ENCODE results near the gene POLR2L.

Gene POLR2L

GRCh38 chr11:842370-843002, at the start of gene POLR2L, which contains the start of gene TSPAN4:
POLR2L (minus strand) TSS chr11:842529; CDS start chr11:842508, 21 bp downstream.
TSPAN4 (plus strand) TSS chr11:842852; CDS start chr11:850305, 7,453 bp downstream.
- peak; percentile 82 to 83 for DNase-seq (ENCODE audit: low read depth in 2 of 2)

DNA sequence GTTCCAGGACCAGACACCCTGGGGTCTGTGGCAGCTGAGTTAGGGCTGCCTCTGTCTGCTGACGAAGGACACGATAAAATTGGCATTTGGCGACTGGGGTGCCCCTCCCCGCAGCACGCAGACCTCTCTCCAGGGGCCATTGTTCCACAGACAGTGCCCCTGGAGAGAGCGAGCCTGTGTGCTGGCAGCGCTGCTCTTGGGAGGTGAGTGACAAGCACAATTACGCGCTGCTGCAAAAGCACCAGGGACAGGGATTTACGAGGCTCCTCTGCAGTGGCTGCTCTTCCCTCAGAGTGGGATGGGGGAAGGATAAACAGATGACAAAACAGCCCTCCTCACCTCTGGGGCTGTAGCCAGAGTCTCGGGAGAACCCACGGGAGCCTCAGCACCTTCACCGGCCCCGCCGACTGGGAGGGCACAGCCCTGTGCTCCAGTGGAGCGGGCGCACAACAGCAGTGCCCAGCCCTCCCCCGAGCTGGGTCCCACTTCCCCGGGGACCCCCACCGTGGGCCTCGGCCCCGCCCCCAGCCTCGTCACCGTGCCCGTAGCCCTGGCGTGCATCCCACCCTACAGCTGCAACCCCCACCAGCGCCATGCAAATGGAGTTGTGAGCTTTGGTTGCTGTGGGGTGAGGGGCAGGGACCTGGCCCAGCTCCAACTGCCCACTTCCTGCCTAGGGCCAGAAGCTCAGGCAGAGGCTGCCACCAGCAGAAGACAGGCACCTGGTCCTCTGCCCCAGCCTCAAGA, 48.6 kb upstream of the POLR2L start:
- no peak for DNase-seq (ENCODE audit: low read depth in 2 of 2)

DNA sequence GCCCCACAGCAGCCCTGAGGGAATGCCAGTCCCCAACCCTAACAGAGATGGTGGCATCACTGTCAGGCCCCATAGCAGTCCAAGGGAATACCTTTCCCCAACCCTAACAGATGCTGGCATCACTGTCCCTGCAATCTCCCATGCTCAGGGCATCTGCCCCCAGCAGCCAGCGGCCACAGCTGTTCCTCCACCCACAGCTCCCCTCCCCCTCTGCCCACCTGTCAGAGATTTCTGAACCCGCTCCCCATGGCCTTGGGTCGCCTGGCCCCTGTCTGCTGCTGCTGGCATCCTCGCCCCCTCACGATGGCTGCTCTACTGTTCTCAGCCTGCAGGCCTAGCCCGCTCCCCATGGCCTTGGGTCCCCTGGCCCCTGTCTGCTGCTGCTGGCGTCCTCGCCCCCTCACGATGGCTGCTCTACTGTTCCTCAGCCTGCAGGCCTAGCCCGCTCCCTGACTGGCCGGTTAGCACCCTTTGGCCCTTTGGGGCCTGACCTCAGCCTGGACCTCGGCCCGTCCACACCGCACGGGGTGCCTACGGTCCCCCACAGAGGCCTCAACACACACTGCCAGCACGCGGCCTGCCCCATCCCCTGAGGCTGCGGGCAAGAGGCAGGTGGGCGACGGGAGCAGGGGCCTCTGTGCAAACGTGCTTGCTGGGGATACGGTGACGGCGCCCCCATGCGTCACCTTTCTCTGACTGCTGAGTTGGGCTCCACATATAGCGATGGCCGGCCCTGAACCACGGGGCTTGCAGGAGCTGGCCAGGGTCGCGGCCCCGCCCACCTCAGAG, 47.6 kb upstream of the POLR2L start:
- DNase-seq (ENCODE audit: low read depth in 2 of 2): no peak

GRCh38 chr11:889257-889656, 46.9 kb upstream of the POLR2L start:
- no peak for DNase-seq (ENCODE audit: low read depth in 2 of 2)

GRCh38 chr11:888310-889212, 46.2 kb upstream of the POLR2L start:
- no peak for DNase-seq (ENCODE audit: low read depth in 2 of 2)

DNA sequence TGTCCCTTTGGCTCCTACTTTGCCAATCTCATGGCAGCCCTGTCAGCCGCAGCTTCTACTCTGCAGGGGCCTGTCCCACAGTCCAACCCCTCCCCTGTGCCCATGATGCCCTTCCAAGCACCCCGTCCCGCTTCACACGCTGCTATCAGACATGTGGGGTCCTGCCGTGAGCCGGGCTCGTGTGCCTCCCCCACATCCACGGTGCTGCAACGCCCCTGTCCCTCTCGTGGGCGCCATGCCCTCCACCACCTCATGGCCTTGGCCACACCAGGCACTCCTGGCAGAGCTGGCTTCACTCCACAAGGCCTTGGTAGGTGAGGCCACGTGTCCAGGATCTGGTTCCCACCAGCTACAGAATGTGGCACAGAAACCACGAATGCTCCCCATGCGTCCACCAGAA, 45.3 kb upstream of the POLR2L start:
- no peak for DNase-seq (ENCODE audit: low read depth in 2 of 2)

GRCh38 chr11:886568-886967, 44.2 kb upstream of the POLR2L start:
- DNase-seq (ENCODE audit: low read depth in 2 of 2): no peak

GRCh38 chr11:884578-885070, 42.3 kb upstream of the POLR2L start:
- DNase-seq (ENCODE audit: low read depth in 2 of 2): no peak

DNA sequence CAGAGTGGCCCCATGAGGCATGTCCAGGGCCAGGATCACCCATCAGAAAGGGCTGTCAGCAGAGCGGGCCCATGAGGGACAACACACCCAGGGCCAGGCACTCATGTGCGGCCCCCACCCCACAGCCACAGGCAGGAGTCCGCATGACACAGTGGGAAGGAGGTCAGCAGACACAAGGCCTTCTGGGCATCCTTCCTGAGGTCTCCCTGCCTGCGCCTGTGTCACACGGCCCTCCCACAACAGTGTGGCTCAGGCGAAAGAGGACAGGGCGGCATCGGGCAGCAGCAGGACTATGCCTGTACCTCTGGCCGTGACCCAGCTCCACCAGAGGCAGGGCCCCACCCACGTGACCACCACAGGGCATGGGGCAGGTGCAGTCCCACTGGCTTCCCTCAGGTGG, 41.2 kb upstream of the POLR2L start:
- DNase-seq (ENCODE audit: low read depth in 2 of 2): no peak

- DNase-seq (ENCODE audit: low read depth in 2 of 2): no peak
Measured at GRCh38 chr11:882596-882995, 40.3 kb upstream of the POLR2L start.

DNA sequence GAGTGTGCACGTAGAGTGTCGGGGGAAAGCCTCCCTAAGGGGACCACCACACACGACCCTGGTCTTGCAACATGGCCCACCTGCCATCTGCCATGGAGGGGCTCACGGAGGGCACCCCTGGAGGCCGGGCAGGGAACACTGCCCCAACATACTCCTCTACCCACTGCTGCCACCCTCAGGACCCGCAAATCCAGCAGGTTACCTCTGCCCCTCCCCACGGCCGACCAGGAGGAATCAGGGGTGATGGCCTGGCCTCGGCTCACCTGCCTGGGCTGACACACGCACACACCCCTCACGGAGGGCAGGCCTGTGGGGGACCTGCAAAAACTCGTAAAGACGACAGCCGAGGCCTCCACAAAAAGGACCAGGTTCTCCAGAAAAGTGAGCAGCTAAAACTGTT, 38.1 kb upstream of the POLR2L start:
- no peak for DNase-seq (ENCODE audit: low read depth in 2 of 2)

DNA sequence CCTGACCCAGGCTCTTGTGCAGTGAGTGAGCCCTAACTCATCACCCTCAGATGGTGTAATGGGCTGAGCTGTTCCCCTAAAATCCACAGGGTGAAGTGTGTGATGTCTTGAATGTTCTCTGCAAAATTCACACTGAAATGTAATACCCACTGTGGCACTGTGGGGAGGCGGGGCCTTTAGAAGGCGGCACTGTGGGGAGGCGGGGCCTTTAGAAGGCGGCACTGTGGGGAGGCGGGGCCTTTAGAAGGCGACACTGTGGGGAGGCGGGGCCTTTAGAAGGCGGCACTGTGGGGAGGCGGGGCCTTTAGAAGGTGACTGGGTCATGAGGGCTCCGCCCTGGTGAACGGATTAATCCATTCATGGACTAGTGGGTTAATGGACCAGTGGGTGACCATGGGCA, 35.2 kb upstream of the POLR2L start:
- no peak for DNase-seq (ENCODE audit: low read depth in 2 of 2)

DNA sequence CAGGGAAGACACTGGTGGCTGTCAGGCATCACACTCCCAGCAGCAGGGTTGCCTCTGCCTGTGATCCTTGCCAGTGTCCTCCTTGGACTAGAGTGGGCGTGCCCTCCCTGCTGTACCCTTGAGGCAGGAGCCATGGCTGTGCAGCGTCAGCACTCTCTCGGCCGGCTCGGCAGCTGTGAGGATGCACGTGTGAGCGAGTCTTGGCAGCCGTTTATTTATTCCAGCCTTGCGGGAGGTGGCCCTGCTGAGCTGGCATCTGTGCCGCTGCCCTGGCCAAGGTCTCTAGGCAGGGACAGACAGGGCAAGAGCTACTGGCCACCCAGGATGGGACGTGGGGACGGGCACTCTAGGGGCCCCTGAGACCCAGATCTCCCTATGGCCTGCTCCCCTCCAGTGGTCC, 34.2 kb upstream of the POLR2L start:
- no peak for DNase-seq (ENCODE audit: low read depth in 2 of 2)

DNA sequence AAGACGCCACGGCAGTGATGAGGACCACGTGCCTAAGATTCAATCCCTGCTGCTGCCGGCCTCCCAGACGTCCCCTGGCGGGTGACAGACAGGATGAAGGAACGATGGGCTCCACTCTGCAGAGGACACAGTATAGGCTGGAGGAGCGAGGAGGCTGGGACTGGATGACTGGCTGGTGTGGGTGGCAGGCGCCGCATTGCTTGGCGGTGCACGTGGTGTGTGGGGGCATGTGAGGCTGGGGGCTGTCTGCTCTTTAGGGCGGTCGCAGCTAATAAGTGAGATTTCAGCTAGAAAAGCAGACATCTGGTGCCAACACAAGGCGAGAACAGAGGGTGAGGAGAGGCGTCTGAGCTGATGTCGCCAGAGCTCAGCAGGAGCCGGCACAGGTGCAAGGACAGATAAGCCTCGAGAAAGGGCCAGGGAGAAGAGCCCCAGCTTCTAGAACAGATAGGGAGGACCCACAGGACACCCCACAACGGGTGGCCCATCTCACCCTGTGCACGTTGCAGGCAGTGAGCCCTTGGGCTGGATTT, 33.5 kb upstream of the POLR2L start:
- no peak for DNase-seq (ENCODE audit: low read depth in 2 of 2)

DNA sequence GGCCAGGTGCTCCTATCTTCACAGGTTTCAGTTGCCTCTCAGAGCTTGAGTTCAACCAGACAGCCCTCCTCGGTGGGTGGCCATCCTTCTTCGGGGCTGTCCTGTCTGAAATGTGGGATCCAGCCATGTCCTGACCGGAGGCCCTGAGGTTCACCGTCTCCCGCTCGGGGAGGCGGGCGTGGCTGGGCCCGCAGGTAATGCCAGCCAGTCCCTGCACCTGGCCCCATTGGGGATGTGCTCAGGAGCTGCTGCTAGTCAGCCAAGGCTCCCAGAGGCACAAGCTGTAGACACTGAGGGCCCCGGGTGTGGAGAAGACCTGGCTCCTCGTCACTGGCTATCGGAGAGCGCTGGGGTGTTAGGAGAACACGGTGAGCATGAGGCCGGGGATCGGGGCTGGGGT, 32.9 kb upstream of the POLR2L start:
- no peak for DNase-seq (ENCODE audit: low read depth in 2 of 2)

- DNase-seq (ENCODE audit: low read depth in 2 of 2): no peak
Measured at GRCh38 chr11:873706-874105, 31.4 kb upstream of the POLR2L start.

- no peak for DNase-seq (ENCODE audit: low read depth in 2 of 2)
Measured at GRCh38 chr11:872799-873198, 30.5 kb upstream of the POLR2L start.

DNA sequence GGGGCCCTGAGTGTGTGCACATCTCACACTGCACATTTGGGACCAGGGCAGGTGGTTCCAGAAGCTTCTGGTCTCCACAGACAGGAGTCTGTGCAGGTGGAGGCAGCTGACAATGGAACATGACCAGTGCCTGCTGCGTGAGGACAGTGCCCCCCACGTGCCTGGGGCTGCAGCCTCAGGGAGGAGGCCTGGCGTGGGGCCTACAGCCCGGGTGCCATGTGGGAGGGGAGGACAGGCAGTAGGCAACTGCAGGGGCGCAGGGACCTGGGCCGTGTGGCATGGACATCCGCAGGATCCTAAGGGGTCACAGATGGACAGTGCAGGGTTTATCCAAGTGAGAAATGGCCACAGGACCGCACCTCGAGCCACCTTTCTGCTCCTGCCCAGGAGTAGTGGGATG, 29.1 kb upstream of the POLR2L start:
- no peak for DNase-seq (ENCODE audit: low read depth in 2 of 2)

GRCh38 chr11:870418-870817, 28.1 kb upstream of the POLR2L start:
- no peak for DNase-seq (ENCODE audit: low read depth in 2 of 2)

DNA sequence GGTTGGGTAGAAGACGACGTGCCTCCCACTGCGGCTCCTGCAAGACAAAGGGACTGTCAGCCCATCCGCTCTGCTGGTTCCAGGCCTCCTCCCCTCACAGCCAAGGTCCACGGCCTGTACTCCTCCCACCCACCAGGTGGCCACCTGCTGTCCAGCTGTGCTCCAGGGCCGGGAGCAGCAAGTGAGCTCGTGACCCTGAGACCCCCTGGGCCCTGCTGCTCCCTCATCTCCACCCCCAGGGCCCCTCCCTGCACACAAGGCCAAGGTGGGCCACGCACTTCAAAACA, 27.7 kb upstream of the POLR2L start:
- no peak for DNase-seq (ENCODE audit: low read depth in 2 of 2)

DNA sequence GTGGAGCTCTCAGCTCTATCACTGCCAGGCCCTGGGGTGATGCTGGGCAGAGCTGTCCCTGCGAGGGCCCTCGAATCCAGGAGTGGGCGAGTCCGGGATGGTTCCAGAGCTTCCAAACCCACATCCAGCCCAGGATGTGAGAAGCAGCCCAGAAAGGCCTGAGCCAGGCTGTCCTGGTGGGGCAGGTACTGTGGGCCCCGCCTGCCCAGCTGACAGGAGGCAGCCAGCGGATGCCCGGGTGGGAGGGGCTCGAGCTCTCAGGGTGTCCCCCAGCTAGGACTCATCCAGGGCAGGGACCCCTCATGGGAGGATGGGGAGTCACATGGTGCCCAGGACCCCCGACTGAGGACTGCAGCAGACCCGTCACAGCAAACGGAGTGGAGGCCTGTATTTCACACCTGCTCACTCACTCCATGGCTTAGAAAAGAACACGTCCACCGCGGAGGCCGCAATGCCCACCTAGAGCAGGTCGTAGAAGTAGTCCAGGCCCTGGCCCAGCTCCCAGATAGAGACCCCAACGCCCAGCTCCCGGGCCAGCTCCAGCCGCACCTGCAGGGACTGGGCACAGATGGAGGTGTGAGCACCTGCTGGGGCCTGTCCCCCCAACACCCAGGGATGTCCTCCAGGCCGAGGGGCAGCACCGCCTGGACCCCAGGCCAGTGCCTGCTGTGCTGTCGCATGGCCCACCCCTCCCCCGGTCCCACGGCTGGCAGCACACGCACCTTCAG, 27.2 kb upstream of the POLR2L start:
- DNase-seq (ENCODE audit: low read depth in 2 of 2): no peak
